GM04504 (cell line): ENCODE measurements around the gene RBM5.

Source experiments
- DNase-seq: peaks from one replicate; pipeline ENCODE4 v3.0.0-alpha.2; 2012; ENCODE audit warnings: low read depth

RBM5 gene

GRCh38 chr3:50160561-50160983, 71.9 kb downstream of the RBM5 start:
- no peak for DNase-seq

GRCh38 chr3:50161320-50161719, 72.6 kb downstream of the RBM5 start:
- no peak for DNase-seq

DNA sequence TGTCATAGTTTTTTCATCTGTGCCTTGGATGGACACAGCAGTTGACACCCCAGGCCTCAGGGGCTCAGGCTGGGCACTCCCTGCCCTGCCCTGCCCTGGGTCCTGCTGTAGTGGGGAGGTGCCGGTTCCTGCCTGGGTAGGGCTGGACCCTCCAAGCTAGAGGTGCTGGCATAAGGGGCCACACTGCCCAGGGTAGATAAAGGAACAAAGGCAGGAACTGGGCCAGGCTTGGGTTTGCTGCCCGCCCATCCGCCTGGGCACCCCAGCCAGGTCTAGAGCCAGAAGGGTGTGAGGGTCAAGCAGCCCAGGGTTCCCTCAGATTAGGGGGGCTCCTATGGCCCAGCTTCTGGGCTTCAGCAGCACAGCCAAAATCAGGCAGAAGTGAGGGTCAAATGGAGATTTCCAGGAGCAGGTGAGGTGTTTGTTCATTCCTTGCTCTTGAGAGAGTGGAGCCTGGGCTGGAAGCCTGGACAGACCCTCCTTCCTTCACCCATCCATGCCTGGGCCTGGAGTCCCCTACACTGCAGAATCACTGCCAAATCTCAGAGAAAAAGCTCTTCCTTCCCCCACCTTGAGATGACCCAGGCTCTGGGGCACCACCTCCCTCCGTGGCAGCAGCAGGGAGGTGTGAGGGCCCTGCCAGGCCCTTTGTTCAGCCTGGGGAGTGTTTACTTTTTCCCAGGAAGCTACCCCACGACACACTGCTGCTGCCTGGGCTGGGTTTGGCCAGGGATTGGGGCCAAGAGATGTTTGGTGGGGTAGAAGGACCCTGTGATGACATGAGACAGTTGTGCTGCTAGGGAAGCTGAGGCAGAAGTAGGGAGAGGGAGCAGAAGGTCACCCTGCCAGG, 73.5 kb downstream of the RBM5 start:
- no peak for DNase-seq

DNA sequence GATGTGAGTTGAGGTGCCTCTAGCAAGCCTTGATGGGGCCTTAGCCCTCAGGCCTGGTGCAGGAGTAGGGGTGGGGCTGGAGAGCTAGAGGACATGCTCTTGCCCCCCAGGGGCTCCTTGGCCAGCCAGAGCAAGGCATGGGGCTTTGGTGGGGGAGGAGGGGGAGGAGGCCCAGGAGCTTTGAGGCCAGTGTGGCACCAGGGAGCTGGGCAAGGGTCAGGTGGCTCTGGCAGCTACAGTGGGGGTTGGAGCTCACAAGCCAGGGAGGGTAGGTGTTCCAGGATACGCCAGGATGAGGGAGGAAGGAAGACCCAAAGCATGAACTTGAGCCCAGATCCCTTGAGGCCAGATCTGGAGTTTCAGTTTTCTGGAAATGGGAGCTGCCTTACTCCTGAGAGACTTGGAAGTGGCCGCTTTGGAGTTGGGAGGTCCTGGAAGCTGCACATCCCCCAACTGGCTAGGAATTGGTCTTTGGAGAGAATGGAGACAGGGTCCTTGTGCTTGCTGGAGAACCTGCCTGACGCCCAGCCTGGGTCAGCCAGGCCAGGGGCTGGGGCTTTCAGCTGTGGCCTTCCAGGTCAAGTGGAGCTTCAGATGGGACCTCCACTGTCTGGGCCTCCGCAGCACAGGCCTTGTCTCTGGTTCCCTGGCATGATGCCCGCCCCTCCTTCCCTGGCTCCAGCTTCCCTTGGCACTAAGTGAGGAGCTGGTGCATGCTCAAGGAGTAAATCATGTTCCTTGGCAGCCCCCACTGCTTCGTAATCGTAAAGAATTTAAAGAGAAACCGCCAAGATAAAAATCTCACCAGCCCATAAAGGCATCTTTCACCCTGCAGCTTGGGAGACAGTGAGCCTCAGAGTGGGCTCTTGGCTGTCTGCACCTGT, 75.1 kb downstream of the RBM5 start:
- peak; percentile 90 for DNase-seq

- no peak for DNase-seq
These were observed 75.8 kb downstream of the RBM5 start for GRCh38 chr3:50164481-50164880.

- DNase-seq, result peak; percentile 58
These were observed 76.5 kb downstream of the RBM5 start for GRCh38 chr3:50164984-50165909.

DNA sequence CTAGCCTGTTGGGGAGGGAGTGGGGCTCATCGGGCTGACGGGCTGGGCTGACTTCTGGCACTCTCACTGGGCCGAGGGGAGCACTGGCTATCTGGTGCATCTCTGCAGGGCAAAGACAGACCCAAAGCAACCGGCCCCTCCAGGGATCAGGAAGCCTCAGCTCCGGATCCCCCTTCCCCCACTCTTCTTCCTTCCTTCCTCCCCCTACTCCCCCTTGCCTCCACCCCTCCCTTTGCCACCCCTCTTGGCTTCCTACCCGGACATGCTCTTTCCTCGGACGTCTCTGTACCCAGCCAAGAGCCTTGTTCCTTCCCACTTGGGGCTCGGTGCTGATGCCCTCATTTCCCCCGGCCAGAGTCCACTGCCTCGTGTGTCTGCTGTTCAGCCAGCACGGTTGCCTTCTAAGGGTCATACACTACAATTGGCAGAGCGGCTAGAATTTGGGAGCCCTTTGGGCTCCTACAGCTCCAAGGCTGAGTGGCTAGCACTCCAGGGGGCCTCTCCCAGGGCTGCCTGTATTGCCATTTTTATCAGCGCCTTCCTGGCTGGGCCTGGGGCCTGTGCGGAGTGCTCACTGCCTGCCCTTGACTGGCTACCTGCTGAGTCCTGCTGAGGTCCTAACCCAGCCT, 77.3 kb downstream of the RBM5 start:
- DNase-seq, result no peak

- no peak for DNase-seq
These were observed 77.9 kb downstream of the RBM5 start for GRCh38 chr3:50166620-50167019.

GRCh38 chr3:50167069-50167840, 78.5 kb downstream of the RBM5 start:
- DNase-seq, result no peak

DNA sequence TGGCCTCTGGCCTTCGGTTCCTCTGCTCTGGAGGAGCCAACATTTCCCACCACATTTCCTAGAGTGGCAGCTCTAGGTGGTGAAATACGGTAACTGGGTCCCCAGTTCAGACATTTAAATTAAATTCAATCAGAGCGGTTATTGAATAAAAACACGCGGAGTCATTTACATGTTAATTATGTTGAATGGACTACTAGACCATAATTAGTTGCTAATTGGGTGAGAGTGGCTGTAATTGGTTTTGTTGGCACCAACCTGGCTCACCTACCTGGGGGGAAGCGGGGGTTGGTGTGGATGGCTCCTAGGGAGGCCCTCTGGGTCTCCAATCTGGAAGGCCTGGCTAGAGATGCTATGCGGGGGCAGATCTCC, 79.1 kb downstream of the RBM5 start:
- DNase-seq, result no peak

DNA sequence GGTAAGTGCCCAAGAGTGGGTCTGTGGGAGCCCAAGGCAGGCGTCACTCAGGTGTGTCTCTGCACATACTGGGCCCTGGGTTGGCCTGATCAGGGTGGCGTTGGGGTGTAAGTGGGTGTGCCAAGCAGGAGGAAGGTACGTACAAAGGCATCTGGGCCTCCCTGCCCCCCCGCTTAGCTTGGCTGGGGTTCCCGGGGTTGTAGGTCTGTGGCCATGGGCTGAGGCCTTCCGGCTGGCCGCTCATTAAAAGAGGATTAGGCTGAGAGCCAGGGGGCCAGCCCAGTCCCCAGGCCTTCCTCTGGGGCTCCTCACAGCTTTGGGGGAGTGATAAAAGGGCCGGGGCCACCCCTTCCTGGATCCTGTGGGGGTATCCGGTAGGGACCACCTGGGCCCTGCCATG, 79.7 kb downstream of the RBM5 start:
- no peak for DNase-seq
